Endothelial cell of umbilical vein (primary cell): ENCODE measurements around the gene SLC44A5. TPM values are rescaled to one million over a fixed set of nuclear protein-coding genes. Genes with fewer than 3 reads are reported as not detected.

Source experiments
- BruUV-seq: library from RNA; stranded (reverse); fragments of 400-500 nt; replicated peaks from 2 replicates; lab custom pipeline; 2021; lab: Mats Ljungman, UMichigan
- CTCF ChIA-PET: fragments of 300-600, 350-600 bp; sonication (Branson Sonifier 250); formaldehyde crosslinking; loops from one replicate; lab custom pipeline; 2021; ENCODE audit warnings: antibody characterized with exemption, inconsistent platforms; lab: Charles Lee
- POLR2A ChIA-PET: fragments of 300-600, 350-600 bp; sonication (Branson Sonifier 250); formaldehyde crosslinking; loops from one replicate; lab custom pipeline; 2021; ENCODE audit warnings: antibody characterized with exemption, inconsistent platforms; lab: Charles Lee
- DNase-seq: peaks from one replicate; pipeline ENCODE4 v3.0.0-alpha.2; 2011; ENCODE audit warnings: low read depth, low spot score
- FAIRE-seq: peaks from 2 replicates; lab custom pipeline; 2011; peaks lifted over from hg19 to GRCh38; lab: Jason Lieb, UNC
- H2AFZ ChIP-seq: 2 replicates; pipeline ENCODE4 v1.6.0; 2012; ENCODE audit warnings: low read depth, low read length, control low read depth, inconsistent platforms
- H3K27ac ChIP-seq: 2 replicates; pipeline ENCODE4 v1.5.1; 2011; ENCODE audit warnings: low read depth, mild to moderate bottlenecking, control low read depth, low read length, moderate library complexity; ENCODE audit not compliant: insufficient read depth
- H3K27me3 ChIP-seq, 2 experiments: 2 replicates each; pipeline versions ENCODE4 v1.6.0 to v1.6.1; 2011; ENCODE audit warnings: low read length in 2 of 2, mixed read lengths in 1 of 2; ENCODE audit not compliant: control insufficient read depth in 2 of 2, insufficient read depth in 2 of 2
- H3K36me3 ChIP-seq, 2 experiments: 2 replicates in 1 of 2; 3 replicates in 1 of 2; pipeline ENCODE4 v1.5.1; 2011; ENCODE audit warnings: low read length in 2 of 2, mild to moderate bottlenecking in 1 of 2, moderate library complexity in 1 of 2; ENCODE audit not compliant: control insufficient read depth in 2 of 2, insufficient read depth in 2 of 2; ENCODE audit errors: extremely low read depth in 1 of 2
- H3K4me1 ChIP-seq: 3 replicates; pipeline ENCODE4 v1.5.1; 2011; ENCODE audit warnings: mild to moderate bottlenecking, low read length; ENCODE audit not compliant: control insufficient read depth, insufficient read depth; ENCODE audit errors: extremely low read depth
- H3K4me2 ChIP-seq: 2 replicates; pipeline ENCODE4 v1.6.1; 2011; ENCODE audit warnings: low read length, control low read depth, mixed read lengths; ENCODE audit not compliant: insufficient read depth
- H3K4me3 ChIP-seq, 3 experiments: fragments of 200-600 bp in 1 of 3; sonication (generic), shearing (Covaris generic) in 1 of 3; replicated peaks in 1 of 3; 2 replicates each; pipeline ENCODE4 v1.5.1; 2011 to 2016; ENCODE audit warnings: control low read depth in 3 of 3, low read length in 3 of 3, mild to moderate bottlenecking in 2 of 3, inconsistent platforms in 1 of 3, low read depth in 1 of 3, moderate library complexity in 1 of 3; ENCODE audit not compliant: insufficient read depth in 1 of 3
- H3K79me2 ChIP-seq: 2 replicates; pipeline ENCODE4 v1.6.0; 2012; ENCODE audit warnings: low read length, inconsistent platforms; ENCODE audit not compliant: control insufficient read depth, insufficient read depth
- H3K9ac ChIP-seq: replicated peaks from 2 replicates; pipeline ENCODE3; 2011; ENCODE audit warnings: low read length, control low read depth; ENCODE audit not compliant: insufficient read depth; ENCODE audit errors: extremely low read depth
- H3K9me1 ChIP-seq: replicated peaks from 3 replicates; pipeline ENCODE4 v1.6.0; 2011; ENCODE audit warnings: mild to moderate bottlenecking, low read length; ENCODE audit not compliant: control insufficient read depth, insufficient read depth; ENCODE audit errors: extremely low read depth
- H3K9me3 ChIP-seq: replicated peaks from 2 replicates; pipeline ENCODE4 v1.5.1; 2012; ENCODE audit warnings: low read length, inconsistent platforms; ENCODE audit not compliant: control insufficient read depth, insufficient read depth
- H4K20me1 ChIP-seq: replicated peaks from 2 replicates; pipeline ENCODE3; 2011; ENCODE audit warnings: mild to moderate bottlenecking, low read length; ENCODE audit not compliant: control insufficient read depth, insufficient read depth; ENCODE audit errors: extremely low read depth
- CTCF ChIP-seq, 2 donors: IDR thresholded peaks; 1 replicate in 1 of 2; 2 replicates in 1 of 2; pipeline ENCODE4 v1.5.1; 2011; ENCODE audit warnings: low read length in 2 of 2, mild to moderate bottlenecking in 2 of 2, moderate library complexity in 2 of 2, control low read depth in 1 of 2, inconsistent platforms in 1 of 2, low read depth in 1 of 2; ENCODE audit not compliant: insufficient read depth in 1 of 2; ENCODE audit errors: extremely low read depth in 1 of 2
- EZH2 ChIP-seq: IDR thresholded peaks from 2 replicates; pipeline ENCODE4 v1.6.1; 2012; ENCODE audit warnings: borderline replicate concordance, low read depth, mild to moderate bottlenecking, moderate library complexity, low read length, inconsistent platforms; ENCODE audit not compliant: severe bottlenecking
- GATA2 ChIP-seq: IDR thresholded peaks from 2 replicates; pipeline ENCODE4 v1.7.0; 2011; ENCODE audit warnings: low read depth, mild to moderate bottlenecking, moderate library complexity, mixed read lengths, low read length; ENCODE audit not compliant: insufficient read length, insufficient read depth
- MAX ChIP-seq: IDR thresholded peaks from 2 replicates; pipeline ENCODE4 v1.6.1; 2011; ENCODE audit not compliant: insufficient read depth, insufficient read length
- MYC ChIP-seq: IDR thresholded peaks from one replicate; pipeline ENCODE4 v1.6.1; 2011; ENCODE audit warnings: mild to moderate bottlenecking, low read depth, low read length
- dilution Hi-C: fragments of 300-500 bp; cut with MboI; formaldehyde crosslinking; loops from one replicate; pipeline ENCODE4 v1.15.0; 2019; ENCODE audit warnings: low sequenced_read_pairs; ENCODE audit not compliant: extremely low pct_ligation_motif_present
- intact Hi-C: fragments of 100-400 bp; cut with micrococcal nuclease; formaldehyde crosslinking; loops from one replicate; pipeline ENCODE4 v1.10.0; 2022
- polyA plus RNA-seq, 4 experiments: library from polyadenylated mRNA; depleted of rRNA in 3 of 4; stranded (reverse) in 3 of 4; unstranded in 1 of 4; fragments of >200 nt; gene quantifications; 2 replicates each; pipeline versions ENCODE4 v1.2.1 to v1.2.3, GENCODE V29; 2011 to 2012; ENCODE audit warnings: missing spikeins in 1 of 4
- total RNA-seq: library from RNA; stranded (reverse); gene quantifications from 2 replicates; pipeline ENCODE4 v1.2.3, GENCODE V29; 2021

SLC44A5 gene
- total and polyA plus RNA-seq, 2 donors (not counting 3 experiments of a cell fraction or from before 2014, with no cell fraction given): 1.6 to 3.2 TPM

- H3K4me1 ChIP-seq: no peaks in the 10 kb centered on the region
- H3K4me2 ChIP-seq: no peak overlapping the region
- no peak overlapping the region for H3K4me3 ChIP-seq
- no peaks in the 10 kb centered on the region for H3K27me3 ChIP-seq
- H4K20me1 ChIP-seq: no peaks in the 10 kb centered on the region
- BruUV-seq: no TSS peak
- no peak for DNase-seq
- no peaks in the 10 kb centered on the region for H3K79me2 ChIP-seq
- no peaks in the 10 kb centered on the region for H3K9me1 ChIP-seq
- TF ChIP-seq CTCF (IDR thresholded peaks at IDR 0.05; ENCODE audit: extremely low read depth in 1 of 2, insufficient read depth in 1 of 2, low read depth in 1 of 2, low read length in 2 of 2): no peak
- no peak for TF ChIP-seq MYC
- TF ChIP-seq EZH2: no peak
- TF ChIP-seq MAX: no peak
- TF ChIP-seq GATA2: no peak
- intact Hi-C loops: no loop called here
- H2AFZ ChIP-seq: no peak overlapping the region
- H3K27ac ChIP-seq: no peak overlapping the region
- ChIA-PET POLR2A (no interaction called here), CTCF (interaction anchor here (0.7 kb wide), 1 partner anchor 10 kb away, joined by 3 read pairs; no protein-coding TSS in a partner anchor)
- no peak overlapping the region for H3K9ac ChIP-seq
- dilution Hi-C loops: no loop called here
- H3K9me3 ChIP-seq: no peaks in the 10 kb centered on the region
- no peak for FAIRE-seq
- no peaks in the 10 kb centered on the region for H3K36me3 ChIP-seq
Observed at GRCh38 chr1:75426688-75427087, 184.2 kb downstream of the SLC44A5 start.
